Activated CD8-positive, alpha-beta memory T cell treated with anti-CD3 and anti-CD28 coated beads for 48 hours (primary cell): ENCODE results near the gene GPR55.
"Not testable (repeated sequence)": the region's sequence is repeated elsewhere in the genome, so short reads cannot be mapped to it uniquely, and the experiment has no call there.

Experiments used
- DNase-seq, 3 experiments: peaks; one replicate each; pipeline ENCODE4 v3.0.0-alpha.2; 2020; ENCODE audit warnings: low read depth in 2 of 3, low spot score in 2 of 3

Gene GPR55, protein sequence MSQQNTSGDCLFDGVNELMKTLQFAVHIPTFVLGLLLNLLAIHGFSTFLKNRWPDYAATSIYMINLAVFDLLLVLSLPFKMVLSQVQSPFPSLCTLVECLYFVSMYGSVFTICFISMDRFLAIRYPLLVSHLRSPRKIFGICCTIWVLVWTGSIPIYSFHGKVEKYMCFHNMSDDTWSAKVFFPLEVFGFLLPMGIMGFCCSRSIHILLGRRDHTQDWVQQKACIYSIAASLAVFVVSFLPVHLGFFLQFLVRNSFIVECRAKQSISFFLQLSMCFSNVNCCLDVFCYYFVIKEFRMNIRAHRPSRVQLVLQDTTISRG

DNA sequence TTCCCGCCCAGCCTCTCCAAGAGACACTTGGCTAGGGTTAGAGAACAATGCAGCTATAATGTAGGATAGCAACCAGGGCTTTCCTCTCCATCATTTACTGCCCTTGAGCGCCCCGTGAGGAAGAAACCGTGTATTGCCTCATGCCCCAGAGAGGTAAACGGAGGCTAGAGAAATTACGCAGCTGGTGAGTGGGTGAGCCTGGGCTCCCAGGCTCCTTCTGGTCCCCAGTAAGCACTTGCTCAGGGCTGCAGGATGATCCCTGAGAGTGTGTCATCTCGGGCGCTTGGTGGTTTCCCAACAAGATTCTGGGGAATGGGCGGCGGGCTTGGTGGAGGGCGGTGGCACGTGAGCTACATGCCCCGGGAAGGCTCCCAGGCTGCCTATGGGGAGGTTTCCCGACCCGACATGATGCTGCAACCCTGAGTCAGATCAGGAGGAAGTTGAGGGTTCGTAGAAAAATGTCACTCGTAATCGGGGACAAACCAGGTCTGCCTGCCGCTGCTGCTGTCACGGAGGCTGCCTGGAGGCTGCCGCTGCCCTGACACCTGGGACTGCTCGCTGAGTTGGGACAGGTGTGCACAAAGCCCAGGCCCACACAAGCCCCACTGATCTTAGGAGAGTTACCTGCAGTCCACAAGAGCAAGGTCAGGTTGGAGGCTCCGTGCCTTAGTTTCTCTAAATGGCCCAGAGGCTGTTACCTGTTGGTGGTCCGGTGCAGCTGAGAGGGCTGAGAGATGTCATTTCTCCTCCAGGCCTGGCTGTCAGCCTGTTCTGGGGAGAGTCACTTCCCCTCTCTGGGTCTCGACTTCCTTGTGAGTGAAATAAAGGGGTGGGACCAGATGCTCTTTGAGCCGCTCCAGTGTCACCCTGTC, at the start of gene GPR55:
Gene GPR55 (minus strand): TSS at position 773 of the 872 bp plus-strand sequence. CDS start 14,280 bp downstream, outside the sequence.
- DNase-seq = no peak

DNA sequence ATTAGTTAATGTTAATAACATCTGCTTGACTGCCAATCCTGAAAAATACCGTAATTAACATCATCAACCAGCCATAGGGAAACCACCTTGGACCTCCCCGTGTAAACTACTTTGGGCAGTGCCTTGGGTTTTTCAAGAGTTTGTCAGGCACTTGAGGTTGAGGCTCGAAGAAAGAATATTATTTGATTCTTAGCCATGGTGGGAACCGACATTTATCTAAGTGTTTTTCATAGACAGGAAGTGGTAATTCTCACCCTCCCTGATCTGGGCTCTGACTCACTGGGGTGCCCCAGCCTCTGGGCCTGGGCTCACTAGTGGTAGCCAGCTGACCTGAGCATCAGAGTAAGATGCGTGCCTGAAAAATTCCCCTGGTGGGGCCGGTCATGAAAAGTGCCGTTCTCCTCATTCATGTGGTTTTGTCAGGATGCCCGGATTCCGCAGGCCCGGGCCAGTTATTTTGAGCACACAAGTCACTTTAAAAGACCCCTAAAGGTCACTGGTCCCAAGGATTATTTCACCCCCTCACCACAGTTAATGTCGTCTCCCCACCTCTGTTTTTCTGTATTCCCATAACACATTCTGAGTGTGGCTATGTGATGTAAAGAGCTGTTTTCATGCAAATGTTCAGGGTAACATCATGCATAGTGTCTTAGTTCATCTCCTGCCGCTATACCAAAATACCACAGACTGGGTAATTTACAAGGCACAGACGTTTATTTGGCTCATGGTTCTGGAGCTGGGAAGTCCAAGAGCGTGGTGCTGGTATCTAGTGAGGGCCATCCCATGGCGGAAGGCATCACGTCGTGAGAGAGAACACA, 49.3 kb upstream of the GPR55 start:
- peak in 2 of 3 experiments; percentile 62 to 83 for DNase-seq

DNA sequence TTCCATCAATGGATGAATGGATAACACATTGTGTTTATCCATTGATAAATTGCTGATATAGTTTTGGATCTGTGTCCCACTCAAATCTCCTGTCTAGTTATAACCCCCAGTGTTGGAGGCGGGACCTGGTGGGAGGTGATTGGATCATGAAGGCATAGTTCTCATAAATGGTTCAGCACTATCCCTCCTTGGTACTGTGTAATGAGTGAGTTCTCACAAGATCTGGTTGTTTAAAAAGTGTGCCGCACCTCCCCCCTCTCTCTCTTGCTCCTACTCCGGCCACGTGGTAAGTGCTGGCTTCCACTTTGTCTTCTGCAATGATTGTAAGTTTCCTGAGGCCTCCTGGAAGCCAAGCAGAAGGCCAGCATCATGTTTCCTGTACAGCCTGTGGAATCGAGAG, 47.0 kb upstream of the GPR55 start:
- DNase-seq = no peak

DNA sequence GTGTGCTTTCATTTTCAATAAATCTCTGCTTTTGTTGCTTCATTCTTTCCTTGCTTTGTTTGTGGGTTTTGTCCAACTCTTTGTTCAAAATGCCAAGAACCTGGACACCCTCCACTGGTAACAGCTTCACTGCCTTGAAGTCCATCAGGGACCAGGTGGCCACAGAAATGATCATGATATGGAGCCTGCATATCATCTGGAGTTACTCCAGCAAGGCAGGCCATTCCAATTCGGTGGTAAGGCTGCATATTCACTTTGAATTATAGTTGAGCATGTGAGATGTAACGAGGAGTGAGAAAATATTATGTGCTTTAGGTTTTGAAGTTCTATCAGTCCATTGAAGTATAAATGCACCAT, 44.6 kb upstream of the GPR55 start:
- DNase-seq = no peak

DNA sequence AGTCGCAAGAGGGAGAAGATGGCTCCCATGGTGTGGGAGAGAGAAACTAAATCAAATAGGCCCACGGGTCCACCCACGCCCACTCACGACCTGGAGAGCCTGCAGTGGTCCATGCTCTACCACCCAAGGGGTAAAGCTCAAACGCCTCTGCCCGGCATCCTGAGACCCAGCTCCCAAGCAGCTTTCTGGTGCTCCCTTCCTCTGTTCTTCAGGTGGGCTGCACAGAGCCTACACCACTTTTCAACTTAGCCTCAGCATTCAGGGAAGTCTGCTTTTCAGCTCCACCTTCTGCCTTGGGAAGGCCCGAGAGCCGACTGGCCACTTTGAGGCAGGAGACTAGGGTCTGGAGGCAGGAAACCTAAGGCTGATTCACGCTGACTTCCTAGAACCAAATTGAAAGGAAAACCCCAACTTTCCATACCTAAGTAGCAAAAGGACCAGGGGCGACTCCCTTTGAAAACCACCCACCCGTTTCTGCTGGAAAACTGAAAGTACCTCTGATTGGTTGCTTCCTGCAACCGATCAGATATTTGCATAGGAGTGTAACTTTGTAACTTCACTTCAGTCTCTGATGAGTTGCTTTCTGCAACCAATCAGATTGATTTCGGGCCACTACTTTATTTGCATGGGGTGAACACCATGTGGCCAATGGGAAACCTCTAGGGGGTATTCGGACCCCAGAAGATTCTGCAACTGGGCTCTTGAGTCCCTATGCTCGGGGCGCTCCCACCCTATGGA, 44.0 kb upstream of the GPR55 start:
- DNase-seq = no peak

DNA sequence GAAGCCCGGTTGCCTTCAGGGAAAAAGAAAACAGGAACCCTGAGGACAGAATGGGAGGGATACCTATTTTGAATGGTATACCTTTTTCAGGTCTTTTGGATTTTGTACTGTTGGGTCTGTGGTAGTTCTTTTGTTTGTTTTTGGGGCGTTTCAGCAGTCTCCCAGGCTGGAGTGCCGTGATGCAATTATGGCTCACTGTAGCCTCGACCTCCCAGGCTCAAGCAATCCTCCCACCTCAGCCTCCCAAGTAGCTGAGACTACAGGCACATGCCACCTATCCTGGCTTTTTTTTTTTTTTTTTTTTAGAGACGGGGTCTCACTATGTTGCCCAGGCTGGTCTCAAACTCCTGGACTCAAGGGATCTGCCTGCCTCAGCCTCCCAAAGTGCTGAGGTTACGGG, 43.3 kb upstream of the GPR55 start:
- not testable (repeated sequence) for DNase-seq

DNA sequence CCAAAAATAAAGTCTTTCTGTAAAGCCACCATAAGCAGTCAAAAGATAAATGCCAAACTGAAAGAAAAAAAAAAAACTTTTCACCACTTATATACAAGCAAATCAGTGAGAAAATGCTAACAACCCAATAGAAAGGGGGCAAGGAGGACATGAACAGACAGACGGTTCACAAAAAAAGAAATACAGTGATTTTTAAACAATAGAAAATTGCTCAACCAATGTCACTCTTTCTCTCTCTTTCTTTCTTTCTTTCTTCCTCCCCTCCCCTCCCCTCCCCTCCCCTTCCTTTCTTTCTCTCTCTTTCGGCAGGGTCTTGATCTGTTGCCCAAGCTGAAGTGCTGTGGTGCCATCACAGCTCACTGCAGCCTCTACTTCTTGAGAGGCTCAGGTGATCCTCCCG, 42.1 kb upstream of the GPR55 start:
- no peak for DNase-seq

DNA sequence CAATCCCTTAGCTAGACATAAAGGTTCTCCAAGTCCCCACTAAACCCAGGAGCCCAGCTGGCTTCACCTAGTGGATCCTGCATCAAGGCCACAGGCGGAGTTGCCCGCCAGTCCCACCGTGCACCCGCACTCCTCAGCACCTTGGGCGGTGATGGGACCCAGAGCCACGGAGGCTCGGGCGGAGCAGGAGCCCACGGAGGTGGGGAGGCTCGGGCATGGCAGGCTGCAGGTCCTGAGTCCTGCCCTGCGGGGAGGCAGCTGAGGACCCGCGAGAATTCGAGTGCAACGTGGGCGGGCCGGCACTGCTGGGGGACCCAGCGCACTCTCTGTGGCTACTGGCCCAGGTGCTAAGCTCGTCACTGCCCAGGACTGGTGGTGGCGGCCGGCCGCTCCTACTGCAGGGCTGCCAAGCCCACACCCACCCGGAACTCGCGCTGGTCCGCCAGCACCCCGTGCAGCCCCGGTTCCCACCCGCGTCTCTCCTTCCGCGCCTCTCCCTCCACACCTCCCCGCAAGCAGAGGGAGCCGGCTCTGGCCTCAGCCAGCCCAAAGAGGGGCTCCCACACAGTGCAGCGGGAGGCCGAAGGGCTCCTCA, 39.2 kb upstream of the GPR55 start:
- no peak for DNase-seq

DNA sequence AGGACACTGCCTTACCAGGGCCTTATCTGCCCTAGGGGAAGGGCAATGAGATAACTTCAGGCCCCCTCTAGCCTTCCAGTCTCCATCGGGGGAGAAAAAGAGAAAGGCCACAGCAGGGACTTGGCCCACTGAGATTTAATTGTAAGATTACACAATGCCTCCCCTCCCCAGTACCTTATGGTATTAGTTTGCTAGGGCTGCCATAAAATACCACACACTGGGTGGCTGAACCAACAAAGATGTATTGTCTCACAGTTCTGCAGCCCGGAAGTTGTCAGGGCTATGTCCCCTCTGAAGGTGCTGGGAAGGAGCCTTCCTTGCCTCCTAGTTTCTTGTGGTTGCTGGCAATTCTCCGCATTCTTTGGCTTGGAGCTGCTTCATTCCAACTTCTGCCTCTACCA, 36.0 kb upstream of the GPR55 start:
- DNase-seq = no peak

DNA sequence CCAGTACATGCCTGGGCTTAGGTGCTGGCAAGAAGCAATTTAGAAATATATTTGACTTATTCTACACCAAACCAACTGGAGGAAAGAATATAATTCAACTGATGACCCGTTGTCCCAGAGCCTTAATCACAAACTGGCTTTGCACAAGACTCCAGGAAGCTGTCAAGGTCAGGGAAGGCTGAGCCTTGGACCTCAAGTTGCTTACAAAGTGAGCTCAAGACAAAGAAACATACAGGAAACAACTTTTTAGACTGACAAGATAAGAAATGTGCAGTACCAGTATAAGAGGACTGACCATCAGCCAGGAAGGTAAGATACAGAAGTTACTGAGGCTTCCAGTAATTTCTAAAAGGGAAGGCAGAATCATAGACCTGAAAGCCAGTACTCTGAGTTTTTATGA, 35.0 kb upstream of the GPR55 start:
- no peak for DNase-seq

DNA sequence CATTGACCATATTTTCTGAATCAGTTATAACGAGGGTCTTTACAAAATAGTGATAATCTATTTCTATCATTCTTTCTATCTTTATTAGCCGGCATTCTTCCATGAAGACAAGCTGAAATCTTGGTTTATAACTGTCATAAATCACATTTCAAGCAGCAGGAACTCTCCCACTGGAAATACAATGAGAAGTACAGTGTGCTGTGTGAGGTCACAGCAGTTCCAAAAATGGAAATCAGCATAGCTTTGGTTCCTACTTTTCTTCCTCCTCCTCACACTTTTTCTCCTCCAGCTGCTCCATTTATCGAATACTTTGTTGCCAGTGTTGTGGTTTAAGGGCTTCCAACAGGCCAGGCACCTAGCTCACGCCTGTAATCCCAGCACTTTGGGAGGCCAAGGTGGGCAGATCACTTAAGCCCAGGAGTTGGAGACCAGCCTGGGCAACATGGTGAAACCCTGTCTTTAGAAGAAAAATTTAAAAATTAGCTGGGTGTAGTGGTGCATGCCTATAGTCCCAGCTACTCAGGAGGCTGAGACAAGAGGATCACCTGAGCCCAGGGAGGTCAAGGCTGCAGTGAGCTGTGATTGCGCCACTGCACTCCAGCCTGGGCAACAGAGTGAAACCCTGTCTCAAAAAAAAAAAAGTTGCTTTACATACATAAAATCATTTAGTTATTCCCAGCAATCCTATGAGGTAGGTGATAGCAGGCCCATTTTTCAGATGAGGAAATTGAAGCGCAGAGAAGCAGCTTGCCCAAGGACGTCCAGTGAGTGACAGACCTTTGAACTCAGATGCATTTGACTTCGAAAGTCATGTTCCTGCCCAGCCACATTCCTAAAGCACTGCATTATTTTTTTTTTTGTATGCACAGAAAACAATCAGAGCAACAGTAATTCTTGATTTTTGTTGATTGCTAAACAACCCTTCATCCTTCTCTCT, 34.0 kb upstream of the GPR55 start:
- DNase-seq = no peak

DNA sequence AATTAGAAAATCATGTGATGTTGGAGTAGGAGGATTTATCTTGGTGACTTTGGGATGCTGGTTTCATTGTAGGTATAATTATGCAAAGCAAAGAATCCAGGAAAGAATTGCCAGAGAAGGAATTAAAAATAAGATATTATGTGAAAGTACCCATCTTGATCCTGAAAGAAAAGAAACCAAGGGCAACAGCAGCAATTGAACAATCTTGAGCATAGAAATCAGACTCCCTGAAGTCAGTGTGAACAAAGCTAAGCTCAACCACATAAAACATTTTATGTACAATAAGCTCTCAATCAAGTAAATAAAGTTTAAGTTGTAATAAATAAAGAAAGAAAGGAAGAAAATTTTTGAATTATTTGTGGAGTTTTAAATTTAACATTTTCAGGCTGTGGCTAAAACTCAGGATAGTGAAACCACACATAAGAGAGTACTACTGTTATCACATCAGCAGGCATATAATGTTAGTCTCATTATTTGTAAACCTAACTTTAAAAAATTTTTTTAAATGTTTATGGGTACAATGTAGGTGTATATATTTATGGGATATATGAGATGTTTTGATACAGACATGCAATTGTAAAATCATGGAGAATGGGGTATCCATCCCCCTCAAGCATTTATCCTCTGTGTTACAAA, 32.8 kb upstream of the GPR55 start:
- DNase-seq = no peak

DNA sequence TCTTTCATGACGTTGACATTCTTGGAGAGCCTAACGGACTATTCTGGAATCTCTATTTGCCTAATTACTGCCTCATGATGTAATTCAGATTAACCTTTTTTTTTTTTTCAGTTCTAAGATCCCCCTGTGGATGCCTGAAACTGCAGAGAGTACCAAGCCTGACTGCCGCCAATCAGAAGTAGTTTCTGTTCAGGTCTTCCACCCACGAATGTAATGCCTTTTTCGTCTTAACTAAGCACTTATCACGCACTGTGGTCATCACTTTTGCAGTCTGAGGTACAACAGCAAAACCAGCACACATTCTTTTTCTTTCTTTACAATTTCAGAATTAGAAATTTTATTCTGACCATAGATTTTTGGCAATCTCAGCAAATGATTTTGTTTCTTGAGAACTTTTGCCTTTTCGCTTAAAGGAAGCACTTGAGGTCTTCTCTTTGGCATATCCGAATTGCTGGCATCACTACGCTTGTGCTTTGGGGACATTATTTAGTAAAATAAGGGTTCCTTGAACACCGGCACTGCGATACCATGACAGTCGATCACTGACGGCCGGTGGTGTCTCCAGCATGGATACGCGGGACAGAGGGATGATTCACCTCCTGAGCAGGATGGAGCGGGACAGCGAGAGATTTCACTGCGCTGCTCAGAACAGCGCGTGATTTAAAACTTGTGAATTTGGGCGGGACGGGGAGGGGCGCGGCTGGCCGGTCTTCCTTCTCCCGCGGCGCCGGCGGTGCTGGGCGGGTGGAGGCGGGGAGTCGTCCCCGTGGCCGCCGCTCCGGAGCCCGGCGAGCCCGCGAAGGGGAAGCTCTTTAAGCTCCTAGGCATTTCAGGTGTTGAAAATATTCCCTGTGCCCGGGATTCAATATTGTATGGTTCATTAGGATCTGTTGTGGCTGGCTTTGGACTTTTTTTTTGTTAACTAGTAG, 32.0 kb upstream of the GPR55 start:
- no peak for DNase-seq

DNA sequence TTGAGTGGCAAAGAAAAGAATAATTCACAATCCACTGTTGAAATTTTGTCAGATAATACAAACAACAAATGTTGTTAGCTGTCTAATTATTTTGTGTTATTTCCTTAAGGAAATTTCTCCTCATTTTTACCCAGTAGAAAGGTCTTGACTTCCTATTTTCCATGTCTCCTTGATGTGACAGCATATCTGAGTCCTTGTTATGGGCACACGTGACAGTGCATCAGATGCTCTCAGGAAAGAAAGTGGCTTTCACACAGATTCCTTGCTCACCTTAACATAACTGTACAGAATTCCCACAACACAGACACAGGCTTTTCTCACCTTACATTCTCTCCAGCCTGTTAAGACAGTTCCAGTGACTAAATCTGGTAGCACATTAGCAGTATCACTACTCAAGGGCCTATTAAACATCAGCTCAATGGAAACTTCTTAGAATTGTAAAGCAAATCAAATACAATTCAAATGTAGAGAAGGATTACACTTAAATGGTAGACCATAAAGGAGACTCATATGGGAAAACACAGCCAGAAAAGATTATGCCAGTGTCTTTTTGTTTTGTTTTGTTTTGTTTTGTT, 30.2 kb upstream of the GPR55 start:
- DNase-seq = no peak

DNA sequence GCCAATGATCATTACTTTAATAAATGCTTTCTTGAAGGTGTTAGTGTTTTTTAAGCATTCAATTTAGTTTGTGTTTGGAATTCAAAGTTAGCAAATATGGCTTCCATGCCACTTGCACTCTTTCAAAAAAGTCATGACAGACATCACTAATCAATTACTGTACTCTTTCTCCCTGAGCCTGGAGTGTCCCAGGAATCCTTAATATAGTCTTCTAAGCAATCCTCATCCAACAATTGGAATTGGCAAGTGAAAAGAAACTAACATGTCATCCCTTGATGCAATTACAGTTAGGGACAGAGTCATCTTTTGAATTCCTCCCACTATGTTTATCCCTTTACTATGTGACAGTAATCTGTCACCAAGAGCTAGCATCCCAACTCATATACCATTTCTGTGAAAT, 29.7 kb upstream of the GPR55 start:
- DNase-seq = no peak

DNA sequence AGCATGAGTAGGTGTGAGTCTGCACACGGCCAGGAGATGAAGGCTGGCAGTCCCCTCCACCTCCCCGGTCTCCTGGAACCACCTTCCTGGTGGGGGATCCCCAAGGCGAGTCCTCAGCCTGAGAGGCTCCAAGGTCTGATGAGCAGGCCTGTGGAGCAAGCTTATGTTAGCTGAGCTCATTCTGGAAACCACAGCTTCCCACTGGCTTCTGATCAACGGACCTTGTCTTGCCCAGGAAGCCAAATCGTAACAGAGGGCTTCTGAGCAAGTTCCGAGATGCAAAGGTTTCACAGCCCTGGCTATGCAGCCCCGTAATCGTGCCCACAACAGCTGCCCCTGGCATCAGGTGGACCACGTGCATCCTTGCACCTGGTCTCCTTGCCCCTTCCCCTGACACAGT, 28.8 kb upstream of the GPR55 start:
- DNase-seq = no peak

DNA sequence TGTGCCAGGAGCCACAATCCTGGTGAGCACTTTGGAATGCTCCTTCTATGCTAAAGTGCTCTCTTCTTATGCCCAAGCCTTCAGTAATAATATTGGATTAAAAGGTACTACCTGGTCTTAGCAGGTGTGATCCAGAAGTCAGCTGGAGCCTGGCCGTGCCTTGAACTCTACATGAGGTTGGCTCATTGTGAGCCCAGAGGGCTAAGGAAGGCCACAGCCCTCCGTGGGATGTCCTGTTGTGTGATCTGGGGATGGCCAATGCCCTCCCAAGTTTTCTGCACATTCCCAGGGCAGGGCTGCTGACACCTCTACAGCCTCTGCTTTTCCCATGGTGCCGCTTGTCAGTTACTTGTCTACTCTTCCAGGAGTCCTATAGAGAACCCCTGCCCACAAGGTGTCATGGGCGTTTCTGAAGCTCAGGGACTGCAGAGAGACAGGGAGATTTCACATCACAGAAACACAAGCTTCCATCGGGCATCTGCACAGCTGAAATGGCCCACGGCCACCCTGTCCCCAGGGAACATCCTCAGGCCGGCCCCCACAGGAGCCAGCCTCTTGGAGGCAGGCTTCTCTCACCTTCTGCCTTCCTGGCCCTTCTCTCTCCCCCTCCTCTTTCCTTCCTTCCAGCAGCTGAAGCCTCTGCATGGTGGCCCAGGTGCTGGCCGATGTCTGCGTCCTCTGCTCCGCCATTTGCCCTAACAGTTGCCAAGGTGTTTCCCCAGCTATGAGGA, 27.3 kb upstream of the GPR55 start:
- no peak for DNase-seq
